Heart right ventricle (tissue), 16 donors: Measurements from ENCODE around the gene ZNF174. TPM values are rescaled to one million over a fixed set of nuclear protein-coding genes. Genes with fewer than 3 reads are reported as not detected.

Experiments
- ATAC-seq, 8 donors: fragments of 200-7000 bp; cut with Tn5 transposase; one replicate each; pipeline ENCODE4 v1.9.1; 2020; ENCODE audit warnings: mild to moderate bottlenecking in 8 of 8, moderate library complexity in 8 of 8, moderate number of reproducible peaks in 1 of 8
- DNase-seq, 2 donors: peaks; one replicate each; pipeline ENCODE4 v3.0.0-alpha.2; 2020
- H3K27ac ChIP-seq, 10 donors: fragments of 200-600 bp; sonication (generic) in 2 of 10; one replicate each; pipeline versions ENCODE4 v1.5.0 to v1.8.0; 2020 to 2022; ENCODE audit warnings: mild to moderate bottlenecking in 3 of 10
- H3K27me3 ChIP-seq, 7 donors: fragments of 200-600 bp; one replicate each; pipeline ENCODE4 v1.8.0; 2021 to 2022; ENCODE audit warnings: mild to moderate bottlenecking in 2 of 7
- H3K36me3 ChIP-seq, 9 donors: fragments of 200-600 bp; sonication (generic) in 1 of 9; one replicate each; pipeline versions ENCODE4 v1.5.0 to v1.8.0; 2020 to 2022; ENCODE audit warnings: mild to moderate bottlenecking in 2 of 9
- H3K4me1 ChIP-seq, 9 donors: fragments of 200-600 bp; sonication (generic) in 1 of 9; one replicate each; pipeline versions ENCODE4 v1.5.0 to v1.8.0; 2020 to 2022; ENCODE audit warnings: mild to moderate bottlenecking in 4 of 9
- H3K4me3 ChIP-seq, 10 donors: fragments of 200-600 bp; sonication (generic) in 2 of 10; one replicate each; pipeline versions ENCODE4 v1.5.0 to v1.8.0; 2020 to 2022; ENCODE audit warnings: mild to moderate bottlenecking in 7 of 10, moderate library complexity in 2 of 10
- H3K9me3 ChIP-seq, 11 donors: fragments of 200-600 bp in 10 of 11; sonication (generic) in 2 of 11; one replicate each; pipeline versions ENCODE4 v1.5.0 to v1.8.0; 2013 to 2022; ENCODE audit warnings: mild to moderate bottlenecking in 2 of 11, control low read depth in 1 of 11, moderate library complexity in 1 of 11
- CTCF ChIP-seq, 9 donors: fragments of 200-600 bp; sonication (generic) in 2 of 9; IDR thresholded peaks; one replicate each; pipeline versions ENCODE4 v1.5.0 to v1.8.0; 2021 to 2022; ENCODE audit warnings: antibody characterized with exemption in 9 of 9, mild to moderate bottlenecking in 5 of 9, moderate library complexity in 1 of 9
- WGBS, 2 donors: extraction: QIAGEN DNeasy Blood & Tissue Kit; methylation state at CpG; one replicate each; pipeline ENCODE4 v1.1.7; 2013; ENCODE audit warnings: inconsistent platforms in 1 of 2; 5-methylcytosine and 5-hydroxymethylcytosine counted together
- intact Hi-C, 10 donors: fragments of 100-400 bp; cut with DNase I; formaldehyde crosslinking; loops; one replicate each; pipeline versions ENCODE4 v1.11.1 to v1.14.2; 2022
- polyA plus RNA-seq, 2 donors: library from polyadenylated mRNA; stranded (reverse); fragments of 200-250 nt; gene quantifications; one replicate each; pipeline ENCODE4 v1.2.3, GENCODE V29; 2013
- total RNA-seq, 10 donors: library from RNA; stranded (reverse); fragmentation: NEBNext Ultra II Directional in 3 of 10; extraction: Animal tissue kit (Norgen Biotek cat#: 25700) in 3 of 10; gene quantifications; one replicate each; pipeline versions ENCODE4 v1.2.1 to v1.2.4, GENCODE V29; 2021 to 2023
- donor health status: Arrhythmogenic right ventricular cardiomyopathy.
- donor health status: ischemic (EF 13 %, LVEDD 7.1; RV severe dilation, severe dysfunction).
- donor health status: healthy with polysubstance abuse.
- donor health status: DM: no; HTN: yes; CAD: no.
- donor health status: DM: no; HTN: no; CAD: no.
- donor health status: ischemic (EF 25% LVEDD 6.9; RV normal size, moderate dysfunction).
- donor health status: ischemic (EF 25% LVEDD 5.7; RV mildly dilated, moderate dysfunction).
- donor health status: healthy.
- donor health status: DM: yes; HTN: yes; CAD: no.
- donor health status: Ischemic cardiomyopathy.
- donor health status: ischemic (EF 35%, LVEDD 5.7; RV mildly dilated, moderate dysfunction).
- donor health status: nonischemic (EF 11% LVEDD 7.7; RV severe dilation, severe dysfunction).
- donor health status: DM: yes; HTN: yes; CAD: no.
- donor health status: PGD.
- donor health status: ischemic (EF 29% LVEDD 5.4; RV normal size, mild dysfunction).
- donor health status: nonischemic (EF 23%, LVEDD 6.1; RV moderate dilation, normal function).

The ZNF174 gene
- total and polyA plus RNA-seq, 12 donors: 6.5 to 14.4 (median 9.7) TPM

DNA sequence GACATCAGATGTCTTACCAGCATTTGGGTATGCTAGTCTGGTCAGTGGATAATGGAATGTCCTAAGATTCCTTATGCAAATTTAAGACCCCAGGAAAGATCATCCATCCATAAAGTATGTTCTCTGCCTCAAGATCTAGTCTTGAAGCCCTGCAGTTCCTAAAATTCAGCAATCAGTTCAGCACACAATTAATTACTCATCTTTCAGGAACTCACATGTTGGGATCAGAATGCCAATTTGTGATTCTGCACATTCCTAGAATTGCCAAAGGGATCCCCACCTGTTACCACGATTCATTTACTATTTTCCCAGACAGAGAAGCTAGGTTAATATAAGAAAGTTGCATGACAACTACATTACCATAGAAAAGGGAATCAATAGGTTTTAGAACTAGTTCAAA lies 42.1 kb upstream of the ZNF174 start:
- H3K4me1 ChIP-seq: no peaks in the 10 kb centered on the region
- H3K27me3 ChIP-seq: peaks cover 0 to 17% (median 3%) of the 10 kb centered on the region in 7 donors
- intact Hi-C loops: no loop called here
- ATAC-seq: no peak
- H3K27ac ChIP-seq: no peak overlapping the region
- no peak overlapping the region for H3K4me3 ChIP-seq
- TF ChIP-seq CTCF (IDR thresholded peaks at IDR 0.05): no peak
- no peak for DNase-seq
- H3K9me3 ChIP-seq: peaks cover 0 to 8% (median 0%) of the 10 kb centered on the region in 11 donors
- no peaks in the 10 kb centered on the region for H3K36me3 ChIP-seq
- WGBS, 2 donors: 31 to 37% methylated on average over 1 of the region's 1 CpG

- intact Hi-C loops: loop anchor here in 1 of 10 donors (10.0 kb wide), 1 partner anchor 128 kb away; the partner anchor contains the start of gene ZNF200
Measured at GRCh38 chr16:3362931-3363330, 38.1 kb upstream of the ZNF174 start.

DNA sequence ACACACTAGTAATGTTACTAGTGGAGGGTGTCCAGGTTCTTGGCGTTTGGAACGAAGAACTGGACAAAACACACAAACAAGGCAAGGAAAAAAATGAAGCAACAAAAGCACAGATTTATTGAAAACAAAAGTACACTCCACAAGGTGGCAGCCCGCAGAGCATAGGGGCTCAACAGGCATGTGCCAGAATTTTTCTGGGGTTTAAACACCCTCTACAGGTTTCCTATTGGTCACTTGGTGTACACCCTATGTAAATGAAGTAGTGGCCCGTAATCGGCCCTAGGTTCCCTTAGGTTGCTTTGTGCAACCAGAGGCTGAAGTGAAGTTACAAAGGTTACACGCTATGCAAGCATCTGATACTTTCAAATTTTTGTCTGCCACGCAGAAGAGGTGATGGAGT lies 37.2 kb upstream of the ZNF174 start:
- Histone ChIP-seq H3K36me3 (no peaks in the 10 kb centered on the region), H3K27me3 (peaks cover 0 to 17% (median 3%) of the 10 kb centered on the region in 7 donors), H3K9me3 (peaks cover 0 to 15% (median 3%) of the 10 kb centered on the region in 11 donors), H3K27ac (no peak overlapping the region), H3K4me3 (no peak overlapping the region), H3K4me1 (peaks cover 0 to 8% (median 0%) of the 10 kb centered on the region in 9 donors)
- 93% methylated on average over 7 of the region's 7 CpGs for WGBS, 2 donors
- ATAC-seq (no peak), DNase-seq (no peak)
- no peak for TF ChIP-seq CTCF (IDR thresholded peaks at IDR 0.05)
- intact Hi-C loops: loop anchor here in 2 of 10 donors (2.0 to 10.0 kb wide), 2 partner anchors 59 to 129 kb away; partner anchors contain the start of genes TIGD7 (in 1 of the 2), ZNF200 (in 1 of the 2) and ZNF75A (in 1 of the 2)

More at GRCh38 chr16:3362931-3363330, 38.1 kb upstream of the ZNF174 start:
- Histone ChIP-seq H3K27me3 (peaks cover 0 to 17% (median 3%) of the 10 kb centered on the region in 7 donors), H3K4me1 (peaks cover 0 to 8% (median 0%) of the 10 kb centered on the region in 9 donors), H3K4me3 (no peak overlapping the region), H3K9me3 (peaks cover 0 to 15% (median 3%) of the 10 kb centered on the region in 11 donors), H3K36me3 (no peaks in the 10 kb centered on the region), H3K27ac (no peak overlapping the region)
- TF ChIP-seq CTCF (IDR thresholded peaks at IDR 0.05): no peak
- ATAC-seq: no peak
- DNase-seq: no peak

DNA sequence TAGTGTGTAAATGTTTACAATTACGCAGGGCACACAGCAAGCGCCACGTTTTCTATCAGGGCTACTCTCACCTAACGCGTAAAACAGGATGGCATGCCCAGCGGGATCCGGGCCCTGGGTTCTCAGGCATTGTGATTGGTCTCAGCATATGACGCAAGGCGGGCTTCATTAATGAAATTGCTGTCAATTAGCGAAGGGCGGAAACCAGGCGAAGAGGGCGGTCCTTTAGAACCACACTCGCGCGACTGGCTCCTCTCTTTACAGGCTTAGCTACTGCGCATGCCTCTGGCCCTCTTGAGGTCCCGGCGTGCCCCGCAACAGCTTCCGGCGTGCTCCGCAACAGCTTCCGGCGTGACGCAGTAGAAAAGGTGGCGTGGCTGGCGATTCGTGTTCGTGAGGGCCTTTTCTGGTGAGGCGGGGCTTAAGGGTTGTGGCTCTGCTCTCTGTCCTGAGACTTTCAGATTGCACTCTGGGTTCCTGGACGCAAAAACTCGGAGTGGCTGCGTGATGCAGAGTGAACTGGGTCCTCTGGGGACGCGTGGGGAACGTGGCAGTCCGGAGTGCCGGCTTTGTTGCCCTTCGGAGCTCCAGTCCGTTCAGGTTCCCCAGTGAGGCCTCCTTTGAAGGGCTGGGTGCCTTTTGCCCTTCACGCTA lies 36.1 kb upstream of the ZNF174 start:
- ATAC-seq (peak; percentile 99 to 100 (median 100)), DNase-seq (peak; percentile 88)
- H3K9me3 ChIP-seq: peaks cover 0 to 15% (median 3%) of the 10 kb centered on the region in 11 donors
- peak overlapping the region; percentile 46 to 67 (median 60) for H3K4me3 ChIP-seq
- no peaks in the 10 kb centered on the region for H3K36me3 ChIP-seq
- intact Hi-C loops: loop anchor here in 3 of 10 donors (1.0 to 10.0 kb wide), 3 partner anchors 36 to 130 kb away; partner anchors contain the start of genes TIGD7 (in 1 of the 3), ZNF174 (in 1 of the 3), ZNF200 (in 1 of the 3) and ZNF75A (in 1 of the 3)
- no peak for TF ChIP-seq CTCF (IDR thresholded peaks at IDR 0.05)
- 11 to 12% methylated on average over 42 of the region's 42 CpGs for WGBS, 2 donors
- peaks cover 0 to 17% (median 3%) of the 10 kb centered on the region in 7 donors for H3K27me3 ChIP-seq
- H3K27ac ChIP-seq: peak overlapping the region; percentile 67 to 92 (median 89)
- peaks cover 0 to 8% (median 0%) of the 10 kb centered on the region in 9 donors for H3K4me1 ChIP-seq
